H1 (cell line): ENCODE data around the gene PPIB. TPM values are rescaled to one million over a fixed set of nuclear protein-coding genes. Genes with fewer than 3 reads are reported as not detected.
A peak's percentile ranks its signal among the peaks of the same experiment; 100 is the strongest.

Experiments
- CTCF ChIP-seq, 3 experiments: IDR thresholded peaks; 1 replicate in 2 of 3; 2 replicates in 1 of 3; pipeline versions ENCODE4 v1.5.1 to v1.6.1; 2011; ENCODE audit warnings: low read length in 3 of 3, mild to moderate bottlenecking in 3 of 3, inconsistent platforms in 2 of 3, low read depth in 1 of 3, moderate library complexity in 1 of 3; ENCODE audit not compliant: insufficient read depth in 1 of 3; ENCODE audit errors: control extremely low read depth in 1 of 3
- PHF8 ChIP-seq: fragments of 200-600 bp; sonication (generic); conservative IDR thresholded peaks from 2 replicates; pipeline ENCODE4 v1.7.1; 2012; ENCODE audit warnings: low read depth, mild to moderate bottlenecking, inconsistent platforms, low read length, moderate library complexity
- RAD21 ChIP-seq, 2 experiments: IDR thresholded peaks in 1 of 2; conservative IDR thresholded peaks in 1 of 2; 2 replicates each; pipeline ENCODE4 v1.6.1; 2011; ENCODE audit warnings: low read depth in 2 of 2, low read length in 2 of 2, improper control_type of control experiment in 1 of 2, inconsistent platforms in 1 of 2, mild to moderate bottlenecking in 1 of 2, moderate library complexity in 1 of 2
- SIRT6 ChIP-seq: IDR thresholded peaks from one replicate; pipeline ENCODE4 v1.7.1; 2012; ENCODE audit warnings: low read length, inconsistent platforms
- YY1 ChIP-seq: IDR thresholded peaks from 2 replicates; pipeline ENCODE4 v1.6.1; 2011; ENCODE audit warnings: low read depth, mild to moderate bottlenecking, low read length
- polyA plus RNA-seq, 7 experiments: library from polyadenylated mRNA; depleted of rRNA in 3 of 7; stranded (reverse) in 5 of 7; unstranded in 2 of 7; fragments of >200 nt in 5 of 7; fragments of 200-250 nt in 2 of 7; gene quantifications; 1 replicate in 5 of 7; 2 replicates in 1 of 7; 4 replicates in 1 of 7; pipeline versions ENCODE4 v1.2.1 to v1.2.3, GENCODE V29; 2011 to 2013; ENCODE audit warnings: missing spikeins in 2 of 7, mixed read lengths in 2 of 7
- total RNA-seq: library from RNA; stranded (reverse); fragmentation: NEBNext Ultra II Directional; extraction: Animal tissue kit (Norgen Biotek cat#: 25700); gene quantifications from 2 replicates; pipeline ENCODE4 v1.2.1, GENCODE V29; 2021

Gene PPIB
- total and polyA plus RNA-seq, 2 of the 8 experiments (the other 6 are each of a cell fraction or from before 2014, with no cell fraction given): 558 to 579 TPM

GRCh38 chr15:64209680-64210334 is 47.0 kb upstream of the PPIB start (continued):
- TF ChIP-seq CTCF (IDR thresholded peaks at IDR 0.05; ENCODE audit: control extremely low read depth in 1 of 3, insufficient read depth in 1 of 3, low read depth in 1 of 3, low read length in 3 of 3) (peak in 2 of 3 experiments; percentile 8 to 15; a peak in 2 of 4 replicates), YY1 (no peak), PHF8 (no peak), RAD21 (IDR thresholded peaks at IDR 0.05 in 1 of 2, conservative IDR thresholded peaks at IDR 0.05 in 1 of 2; ENCODE audit: low read depth in 2 of 2, low read length in 2 of 2) (peak; percentile 47 to 52), SIRT6 (no peak)
- TF ChIP-seq, all 59 proteins: peak for 2
